Measurements from ENCODE around the gene SH2B3. TPM values are rescaled to one million over a fixed set of nuclear protein-coding genes. Genes with fewer than 3 reads are reported as not detected.

Gene SH2B3
- total and polyA plus RNA-seq, 2 donors from 2014 or later: 7.3 to 35.0 TPM

DNA sequence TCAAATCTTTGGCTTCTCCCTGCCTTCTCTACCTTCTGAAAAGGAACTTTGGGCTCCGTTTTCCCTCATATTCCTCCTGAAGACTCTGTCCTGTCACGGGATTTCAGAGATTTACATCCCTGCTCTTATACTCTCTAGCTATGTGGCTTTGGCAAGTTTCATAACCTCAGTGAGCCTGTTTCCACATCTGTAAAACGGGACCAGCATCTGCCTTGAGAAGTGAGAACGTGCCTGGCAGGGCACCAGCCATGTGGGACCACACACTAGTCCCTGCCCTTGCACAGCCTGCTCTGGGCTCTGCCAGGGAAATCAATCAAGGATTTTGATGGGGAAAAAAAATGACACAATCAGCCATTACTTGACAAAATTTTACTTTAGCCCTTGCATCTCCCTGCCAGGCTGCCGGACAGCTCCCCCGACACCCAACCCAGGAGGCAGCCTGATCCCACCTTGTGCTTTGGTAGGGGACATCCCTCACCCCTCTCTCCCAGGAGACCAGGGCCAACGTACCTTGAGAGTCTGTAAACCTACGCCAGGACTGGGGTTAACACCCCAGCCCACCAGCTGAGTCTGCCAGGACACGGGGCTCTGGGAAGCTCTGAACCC is 45.3 kb upstream of the SH2B3 start:
- FAIRE-seq (no peak), DNase-seq (no peak)
- Histone ChIP-seq H3K27me3 (ENCODE audit: control insufficient read depth, insufficient read depth, low read length) (no peaks in the 10 kb centered on the region), H3K9ac (ENCODE audit: low read length in 3 of 3) (no peak overlapping the region), H3K36me3 (ENCODE audit: control insufficient read depth in 2 of 3, insufficient read depth in 3 of 3, low read length in 3 of 3) (no peaks in the 10 kb centered on the region), H3K4me1 (ENCODE audit: control insufficient read depth in 2 of 3, insufficient read depth in 2 of 3, low read depth in 1 of 3, low read length in 3 of 3) (peaks cover 0 to 10% (median 0%) of the 10 kb centered on the region in 3 donors), H3K27ac (ENCODE audit: low read depth in 2 of 2, low read length in 2 of 2) (no peak overlapping the region), H3K4me3 (ENCODE audit: low read length in 3 of 3) (no peak overlapping the region), H3K9me3 (ENCODE audit: control insufficient read depth in 2 of 3, insufficient read depth in 1 of 3, low read length in 3 of 3) (no peaks in the 10 kb centered on the region)
- TF ChIP-seq, protein P1, sequence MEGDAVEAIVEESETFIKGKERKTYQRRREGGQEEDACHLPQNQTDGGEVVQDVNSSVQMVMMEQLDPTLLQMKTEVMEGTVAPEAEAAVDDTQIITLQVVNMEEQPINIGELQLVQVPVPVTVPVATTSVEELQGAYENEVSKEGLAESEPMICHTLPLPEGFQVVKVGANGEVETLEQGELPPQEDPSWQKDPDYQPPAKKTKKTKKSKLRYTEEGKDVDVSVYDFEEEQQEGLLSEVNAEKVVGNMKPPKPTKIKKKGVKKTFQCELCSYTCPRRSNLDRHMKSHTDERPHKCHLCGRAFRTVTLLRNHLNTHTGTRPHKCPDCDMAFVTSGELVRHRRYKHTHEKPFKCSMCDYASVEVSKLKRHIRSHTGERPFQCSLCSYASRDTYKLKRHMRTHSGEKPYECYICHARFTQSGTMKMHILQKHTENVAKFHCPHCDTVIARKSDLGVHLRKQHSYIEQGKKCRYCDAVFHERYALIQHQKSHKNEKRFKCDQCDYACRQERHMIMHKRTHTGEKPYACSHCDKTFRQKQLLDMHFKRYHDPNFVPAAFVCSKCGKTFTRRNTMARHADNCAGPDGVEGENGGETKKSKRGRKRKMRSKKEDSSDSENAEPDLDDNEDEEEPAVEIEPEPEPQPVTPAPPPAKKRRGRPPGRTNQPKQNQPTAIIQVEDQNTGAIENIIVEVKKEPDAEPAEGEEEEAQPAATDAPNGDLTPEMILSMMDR (IDR thresholded peaks at IDR 0.05; ENCODE audit: borderline replicate concordance, extremely low read depth, insufficient read depth): no peak
- intact Hi-C loops (cut with DNase I): no loop called here

DNA sequence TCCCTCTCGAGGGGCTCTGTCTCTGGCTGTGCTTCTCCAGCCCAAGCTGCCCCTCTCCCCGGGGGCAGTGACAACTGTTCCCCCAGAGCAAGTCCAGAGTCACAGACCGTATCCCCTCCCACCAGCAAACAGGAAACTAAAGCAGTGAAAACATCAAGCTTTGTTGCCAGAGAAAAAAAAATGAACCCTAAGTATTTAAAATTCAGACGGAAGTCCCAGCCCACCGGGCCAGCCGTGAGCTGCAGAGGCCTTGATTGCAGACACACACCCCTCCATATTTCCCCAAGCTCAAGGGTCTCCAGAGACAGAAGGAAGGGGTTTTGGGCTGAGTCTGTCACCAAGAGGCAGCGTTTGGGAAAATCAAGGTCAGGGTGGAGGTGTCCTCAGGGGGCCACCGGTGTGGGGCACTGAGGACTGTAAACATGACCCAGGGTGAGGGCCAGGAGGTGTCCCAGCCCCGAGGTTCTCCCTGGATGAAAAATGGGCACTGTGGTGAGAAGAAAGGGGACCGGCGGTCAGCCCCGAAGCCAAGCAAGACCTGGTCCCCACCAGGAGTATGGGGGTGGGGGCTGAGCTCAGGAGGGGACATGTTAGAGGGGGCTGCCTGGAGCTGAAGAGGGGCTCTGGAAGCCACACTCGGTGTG is 44.5 kb upstream of the SH2B3 start:
- H3K9ac ChIP-seq (ENCODE audit: low read length in 3 of 3): no peak overlapping the region
- H3K4me3 ChIP-seq (ENCODE audit: low read length in 3 of 3): no peak overlapping the region
- H3K9me3 ChIP-seq (ENCODE audit: control insufficient read depth in 2 of 3, insufficient read depth in 1 of 3, low read length in 3 of 3): no peaks in the 10 kb centered on the region
- intact Hi-C loops (cut with DNase I): no loop called here
- FAIRE-seq: no peak
- TF ChIP-seq, protein P1 (IDR thresholded peaks at IDR 0.05; ENCODE audit: borderline replicate concordance, extremely low read depth, insufficient read depth): no peak
- DNase-seq: peak in 1 of 5 donors; percentile 42
- H3K27ac ChIP-seq (ENCODE audit: low read depth in 2 of 2, low read length in 2 of 2): no peak overlapping the region
- H3K4me1 ChIP-seq (ENCODE audit: control insufficient read depth in 2 of 3, insufficient read depth in 2 of 3, low read depth in 1 of 3, low read length in 3 of 3): peaks cover 0 to 10% (median 0%) of the 10 kb centered on the region in 3 donors
- no peaks in the 10 kb centered on the region for H3K27me3 ChIP-seq (ENCODE audit: control insufficient read depth, insufficient read depth, low read length)
- H3K36me3 ChIP-seq (ENCODE audit: control insufficient read depth in 2 of 3, insufficient read depth in 3 of 3, low read length in 3 of 3): no peaks in the 10 kb centered on the region

DNA sequence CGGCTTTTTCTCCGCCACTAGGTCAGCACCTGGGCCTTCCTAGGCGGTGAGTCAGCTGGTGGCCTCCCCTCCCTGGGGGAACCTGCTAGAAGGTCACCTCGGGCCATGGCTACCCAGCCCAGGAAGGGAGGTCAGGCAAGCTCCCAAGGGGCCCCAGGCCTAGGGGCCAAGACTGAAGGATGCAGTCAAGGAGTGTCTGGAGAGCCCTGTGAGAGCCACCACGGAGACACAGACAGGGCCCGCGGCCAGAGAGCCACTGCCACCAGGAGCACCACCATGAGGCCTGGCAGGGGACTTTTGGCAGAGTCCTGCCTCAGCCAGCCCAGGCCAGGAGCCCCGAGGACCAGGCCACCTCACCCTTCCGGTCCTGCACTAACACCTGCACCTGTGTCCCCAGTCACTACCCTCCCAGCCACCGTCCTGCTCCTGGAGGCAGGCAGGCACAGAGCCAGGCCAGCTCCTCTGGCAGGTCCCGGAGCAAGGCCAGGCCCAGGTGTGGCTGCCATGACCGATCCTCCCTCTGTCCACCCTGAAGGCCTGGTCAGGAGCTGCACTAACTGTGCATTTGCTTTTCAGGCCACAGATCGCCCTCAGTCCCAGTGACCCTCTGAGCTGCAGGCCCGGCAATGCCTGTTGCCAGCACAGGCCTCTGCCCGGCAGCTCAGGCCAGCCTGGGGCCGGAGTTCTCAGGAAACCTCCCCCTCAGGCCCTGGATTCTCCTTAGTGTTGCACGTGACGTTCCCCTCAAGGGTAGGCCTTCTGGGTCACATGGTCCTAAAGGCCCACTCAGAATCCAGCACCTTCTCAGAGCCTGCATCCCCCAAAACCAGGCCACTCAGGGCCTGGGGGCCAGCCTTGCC is 43.8 kb upstream of the SH2B3 start:
- Histone ChIP-seq H3K4me1 (ENCODE audit: control insufficient read depth in 2 of 3, insufficient read depth in 2 of 3, low read depth in 1 of 3, low read length in 3 of 3) (peaks cover 0 to 10% (median under 1%) of the 10 kb centered on the region in 3 donors), H3K4me3 (ENCODE audit: low read length in 3 of 3) (no peak overlapping the region), H3K27ac (ENCODE audit: low read depth in 2 of 2, low read length in 2 of 2) (no peak overlapping the region), H3K9me3 (ENCODE audit: control insufficient read depth in 2 of 3, insufficient read depth in 1 of 3, low read length in 3 of 3) (no peaks in the 10 kb centered on the region), H3K9ac (ENCODE audit: low read length in 3 of 3) (no peak overlapping the region), H3K27me3 (ENCODE audit: control insufficient read depth, insufficient read depth, low read length) (no peaks in the 10 kb centered on the region), H3K36me3 (ENCODE audit: control insufficient read depth in 2 of 3, insufficient read depth in 3 of 3, low read length in 3 of 3) (no peaks in the 10 kb centered on the region)
- TF ChIP-seq, protein P1 (IDR thresholded peaks at IDR 0.05; ENCODE audit: borderline replicate concordance, extremely low read depth, insufficient read depth): no peak
- intact Hi-C loops (cut with DNase I): no loop called here
- DNase-seq (peak in 1 of 5 donors; percentile 80), FAIRE-seq (no peak)
